ENCODE results near the gene RTP5. TPM values are rescaled to one million over a fixed set of nuclear protein-coding genes. Genes with fewer than 3 reads are reported as not detected.
"Not testable (repeated sequence)": the region's sequence is repeated elsewhere in the genome, so short reads cannot be mapped to it uniquely, and the experiment has no call there.

The RTP5 gene
- total and polyA plus RNA-seq, 3 experiments from 2014 or later: 0.11 to 0.23 (median 0.18) TPM

- Histone ChIP-seq H3K4me1 (ENCODE audit: insufficient read depth, low read length) (no peaks in the 10 kb centered on the region), H3K9me3 (ENCODE audit: low read length) (no peaks in the 10 kb centered on the region), H3K27me3 (ENCODE audit: insufficient read depth, low read length, poor library complexity, severe bottlenecking) (no peaks in the 10 kb centered on the region), H3K4me3 (ENCODE audit: low read length) (no peak overlapping the region), H3K27ac (ENCODE audit: low read depth, low read length) (no peak overlapping the region), H3K36me3 (ENCODE audit: insufficient read depth, low read length) (no peaks in the 10 kb centered on the region)
- no peak for DNase-seq
- peak overlapping the region in 1 of 8 donors; percentile 46 for H3K27ac Mint-ChIP-seq
- POLR2A ChIA-PET: no interaction called here
- H3K27me3 Mint-ChIP-seq: no peaks in the 10 kb centered on the region
- no peaks in the 10 kb centered on the region for H3K9me3 Mint-ChIP-seq
- no peak overlapping the region for H3K4me3 Mint-ChIP-seq
- CTCF ChIA-PET: interaction anchor here (1.7 kb wide), 1 partner anchor 31 kb away, joined by 3 read pairs; no protein-coding TSS in a partner anchor
- H3K36me3 Mint-ChIP-seq: peaks cover 0 to 31% (median 4%) of the 10 kb centered on the region in 3 donors
- H3K4me1 Mint-ChIP-seq: peaks cover 0 to 6% (median 0%) of the 10 kb centered on the region in 3 donors
These were observed 33.8 kb downstream of the RTP5 start for GRCh38 chr2:241903121-241904010.

GRCh38 chr2:241904011-241904718 is 34.6 kb downstream of the RTP5 start:
- H3K4me1 ChIP-seq (ENCODE audit: insufficient read depth, low read length): no peaks in the 10 kb centered on the region
- H3K36me3 Mint-ChIP-seq: peaks cover under 1 to 31% (median 4%) of the 10 kb centered on the region in 3 donors
- no peaks in the 10 kb centered on the region for H3K27me3 Mint-ChIP-seq
- POLR2A ChIA-PET: no interaction called here
- H3K4me1 Mint-ChIP-seq: peaks cover 0 to 6% (median 0%) of the 10 kb centered on the region in 3 donors
- no peaks in the 10 kb centered on the region for H3K9me3 ChIP-seq (ENCODE audit: low read length)
- H3K27me3 ChIP-seq (ENCODE audit: insufficient read depth, low read length, poor library complexity, severe bottlenecking): no peaks in the 10 kb centered on the region
- peak overlapping the region in 1 of 8 donors; percentile 46 for H3K27ac Mint-ChIP-seq
- H3K36me3 ChIP-seq (ENCODE audit: insufficient read depth, low read length): no peaks in the 10 kb centered on the region
- no peak overlapping the region for H3K4me3 Mint-ChIP-seq
- no peak overlapping the region for H3K27ac ChIP-seq (ENCODE audit: low read depth, low read length)
- H3K9me3 Mint-ChIP-seq: no peaks in the 10 kb centered on the region
- H3K4me3 ChIP-seq (ENCODE audit: low read length): no peak overlapping the region
- CTCF ChIA-PET: interaction anchor here (1.7 kb wide), 1 partner anchor 30 kb away, joined by 3 read pairs; no protein-coding TSS in a partner anchor
- no peak for DNase-seq

GRCh38 chr2:241904791-241905710 is 35.5 kb downstream of the RTP5 start:
- Histone ChIP-seq H3K4me3 (ENCODE audit: low read length) (no peak overlapping the region), H3K27ac (ENCODE audit: low read depth, low read length) (no peak overlapping the region), H3K4me1 (ENCODE audit: insufficient read depth, low read length) (no peaks in the 10 kb centered on the region), H3K36me3 (ENCODE audit: insufficient read depth, low read length) (no peaks in the 10 kb centered on the region), H3K9me3 (ENCODE audit: low read length) (no peaks in the 10 kb centered on the region), H3K27me3 (ENCODE audit: insufficient read depth, low read length, poor library complexity, severe bottlenecking) (no peaks in the 10 kb centered on the region)
- POLR2A ChIA-PET: no interaction called here
- H3K27ac Mint-ChIP-seq: peak overlapping the region in 1 of 8 donors; percentile 44
- H3K36me3 Mint-ChIP-seq: peaks cover 4 to 31% (median 6%) of the 10 kb centered on the region in 3 donors
- H3K27me3 Mint-ChIP-seq: no peaks in the 10 kb centered on the region
- peak overlapping the region in 1 of 7 donors; percentile 40 for H3K4me3 Mint-ChIP-seq
- CTCF ChIA-PET: no interaction called here
- peaks cover 0 to 6% (median 0%) of the 10 kb centered on the region in 3 donors for H3K4me1 Mint-ChIP-seq
- no peak for DNase-seq
- no peaks in the 10 kb centered on the region for H3K9me3 Mint-ChIP-seq

- Histone ChIP-seq H3K36me3 (ENCODE audit: insufficient read depth, low read length) (peaks cover 1% of the 10 kb centered on the region), H3K9me3 (ENCODE audit: low read length) (no peaks in the 10 kb centered on the region), H3K4me3 (ENCODE audit: low read length) (no peak overlapping the region), H3K4me1 (ENCODE audit: insufficient read depth, low read length) (no peaks in the 10 kb centered on the region), H3K27ac (ENCODE audit: low read depth, low read length) (no peak overlapping the region), H3K27me3 (ENCODE audit: insufficient read depth, low read length, poor library complexity, severe bottlenecking) (no peaks in the 10 kb centered on the region)
- H3K4me3 Mint-ChIP-seq: no peak overlapping the region
- H3K27ac Mint-ChIP-seq: no peak overlapping the region
- peaks cover 7 to 32% (median 11%) of the 10 kb centered on the region in 3 donors for H3K36me3 Mint-ChIP-seq
- H3K9me3 Mint-ChIP-seq: no peaks in the 10 kb centered on the region
- no peaks in the 10 kb centered on the region for H3K27me3 Mint-ChIP-seq
- ChIA-PET CTCF (no interaction called here), POLR2A (no interaction called here)
- H3K4me1 Mint-ChIP-seq: peaks cover 0 to 6% (median 0%) of the 10 kb centered on the region in 3 donors
- no peak for DNase-seq
These were observed 36.3 kb downstream of the RTP5 start for GRCh38 chr2:241905716-241906377.

- H3K4me3 Mint-ChIP-seq; POLR2A ChIA-PET; H3K4me1 Mint-ChIP-seq; CTCF ChIA-PET; H3K4me3 ChIP-seq (ENCODE audit: low read length); H3K9me3 Mint-ChIP-seq; H3K4me1 ChIP-seq (ENCODE audit: insufficient read depth, low read length); H3K27ac Mint-ChIP-seq; H3K9me3 ChIP-seq (ENCODE audit: low read length); H3K36me3 ChIP-seq (ENCODE audit: insufficient read depth, low read length); DNase-seq; H3K27me3 ChIP-seq (ENCODE audit: insufficient read depth, low read length, poor library complexity, severe bottlenecking); H3K27me3 Mint-ChIP-seq; H3K27ac ChIP-seq (ENCODE audit: low read depth, low read length): not testable (repeated sequence)
- H3K36me3 Mint-ChIP-seq: peaks cover 12 to 32% (median 16%) of the 10 kb centered on the region in 3 donors
These were observed 36.8 kb downstream of the RTP5 start for GRCh38 chr2:241906378-241906770.

GRCh38 chr2:241906826-241907570 is 37.5 kb downstream of the RTP5 start:
- peaks cover 5% of the 10 kb centered on the region for H3K36me3 ChIP-seq (ENCODE audit: insufficient read depth, low read length)
- no peaks in the 10 kb centered on the region for H3K27me3 Mint-ChIP-seq
- no peaks in the 10 kb centered on the region for H3K4me1 ChIP-seq (ENCODE audit: insufficient read depth, low read length)
- ChIA-PET CTCF (no interaction called here), POLR2A (no interaction called here)
- H3K36me3 Mint-ChIP-seq: peaks cover 16 to 32% (median 17%) of the 10 kb centered on the region in 3 donors
- no peaks in the 10 kb centered on the region for H3K9me3 Mint-ChIP-seq
- H3K4me1 Mint-ChIP-seq: peaks cover 0 to 1% (median 0%) of the 10 kb centered on the region in 3 donors
- H3K9me3 ChIP-seq (ENCODE audit: low read length): no peaks in the 10 kb centered on the region
- H3K27ac Mint-ChIP-seq: no peak overlapping the region
- no peak overlapping the region for H3K27ac ChIP-seq (ENCODE audit: low read depth, low read length)
- no peak overlapping the region for H3K4me3 ChIP-seq (ENCODE audit: low read length)
- DNase-seq: no peak
- no peak overlapping the region for H3K4me3 Mint-ChIP-seq
- H3K27me3 ChIP-seq (ENCODE audit: insufficient read depth, low read length, poor library complexity, severe bottlenecking): no peaks in the 10 kb centered on the region

- DNase-seq; CTCF ChIA-PET; POLR2A ChIA-PET; H3K9me3 Mint-ChIP-seq; H3K27me3 Mint-ChIP-seq; H3K4me3 ChIP-seq (ENCODE audit: low read length); H3K4me1 Mint-ChIP-seq; H3K27ac ChIP-seq (ENCODE audit: low read depth, low read length); H3K27me3 ChIP-seq (ENCODE audit: insufficient read depth, low read length, poor library complexity, severe bottlenecking); H3K9me3 ChIP-seq (ENCODE audit: low read length); H3K4me1 ChIP-seq (ENCODE audit: insufficient read depth, low read length); H3K4me3 Mint-ChIP-seq; H3K36me3 ChIP-seq (ENCODE audit: insufficient read depth, low read length): not testable (repeated sequence)
- peak overlapping the region in 1 of 8 donors; percentile 32 for H3K27ac Mint-ChIP-seq
- H3K36me3 Mint-ChIP-seq: peaks cover 16 to 33% (median 22%) of the 10 kb centered on the region in 3 donors
These were observed 38.3 kb downstream of the RTP5 start for GRCh38 chr2:241907831-241908230.

Measured in CD8-positive, alpha-beta memory T cell (primary cell).